HG03108 (cell line): ENCODE results near the gene MCEMP1.

Experiments
- ATAC-seq: cut with Tn5 transposase; IDR thresholded peaks from one replicate; pipeline ENCODE4 v1.9.1; 2021; ENCODE audit warnings: moderate library complexity; ENCODE audit not compliant: unreplicated experiment

MCEMP1 gene

GRCh38 chr19:7692417-7693088, 15.7 kb downstream of the MCEMP1 start:
- ATAC-seq, result no peak

- no peak for ATAC-seq
Measured at GRCh38 chr19:7694499-7694898, 17.6 kb downstream of the MCEMP1 start.

- no peak for ATAC-seq
Measured at GRCh38 chr19:7697721-7698287, 20.9 kb downstream of the MCEMP1 start.

- ATAC-seq, result no peak
Measured at GRCh38 chr19:7698583-7698982, 21.7 kb downstream of the MCEMP1 start.

- ATAC-seq, result no peak
Measured at GRCh38 chr19:7699003-7699402, 22.1 kb downstream of the MCEMP1 start.

- no peak for ATAC-seq
Measured at GRCh38 chr19:7699417-7700401, 22.8 kb downstream of the MCEMP1 start.

GRCh38 chr19:7701049-7701653, 24.3 kb downstream of the MCEMP1 start:
- no peak for ATAC-seq

- peak; percentile 39 for ATAC-seq
Measured at GRCh38 chr19:7701654-7702457, 25.0 kb downstream of the MCEMP1 start, which contains the start of gene FCER2. Gene FCER2 (minus strand): TSS chr19:7702131. CDS start chr19:7699760, 2,371 bp downstream.

- ATAC-seq, result no peak
Measured at GRCh38 chr19:7703332-7703731, 26.4 kb downstream of the MCEMP1 start.

GRCh38 chr19:7704280-7705060, 27.6 kb downstream of the MCEMP1 start:
- no peak for ATAC-seq

- ATAC-seq, result peak; percentile 40
Measured at GRCh38 chr19:7705387-7706187, 28.7 kb downstream of the MCEMP1 start.

- no peak for ATAC-seq
Measured at GRCh38 chr19:7706188-7706954, 29.5 kb downstream of the MCEMP1 start.

- ATAC-seq, result no peak
Measured at GRCh38 chr19:7706955-7707456, 30.1 kb downstream of the MCEMP1 start.

- ATAC-seq, result no peak
Measured at GRCh38 chr19:7709932-7710460, 33.1 kb downstream of the MCEMP1 start.

- ATAC-seq, result no peak
Measured at GRCh38 chr19:7710616-7711015, 33.7 kb downstream of the MCEMP1 start.

- no peak for ATAC-seq
Measured at GRCh38 chr19:7715671-7716070, 38.8 kb downstream of the MCEMP1 start.

- ATAC-seq, result no peak
Measured at GRCh38 chr19:7716762-7717161, 39.9 kb downstream of the MCEMP1 start.

- ATAC-seq, result no peak
Measured at GRCh38 chr19:7718668-7719067, 41.8 kb downstream of the MCEMP1 start.
